Measurements from ENCODE around the gene MAP1B. TPM values are rescaled to one million over a fixed set of nuclear protein-coding genes. Genes with fewer than 3 reads are reported as not detected.

Gene MAP1B
- total and polyA plus RNA-seq, 10 of the 15 experiments (the other 5 are each of a cell fraction or from before 2014, with no cell fraction given), result 0.02 to 0.81 (median 0.06) TPM; not detected in 1

DNA sequence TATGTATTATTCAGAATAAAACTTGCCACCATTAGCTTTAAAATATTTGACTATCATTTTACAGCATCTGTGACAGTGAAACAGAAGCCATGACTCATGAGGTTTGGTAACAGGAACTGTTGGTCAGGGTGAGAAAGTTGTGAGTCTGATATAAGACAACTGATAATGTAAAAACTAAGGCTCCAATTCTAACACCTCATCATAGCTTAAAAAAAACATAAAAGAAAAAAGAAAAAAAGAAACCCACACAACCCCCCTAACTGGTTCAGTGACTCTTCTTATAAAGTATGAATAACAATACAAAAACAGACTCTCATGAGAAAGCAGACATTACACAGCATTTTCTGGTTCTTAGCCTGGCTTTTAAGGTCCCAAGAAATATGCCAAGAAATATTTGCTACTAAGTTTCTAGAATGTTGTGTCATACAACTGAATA lies 127.0 kb downstream of the MAP1B start (continued):
- TF ChIP-seq PRDM15 (CRISPR knock-in tag; IDR thresholded peaks at IDR 0.05) (no peak), PKNOX1 (IDR thresholded peaks at IDR 0.05) (no peak), NFYA (IDR thresholded peaks at IDR 0.05; ENCODE audit: borderline replicate concordance, low read depth, low read length) (no peak), NR2F1 (conservative IDR thresholded peaks at IDR 0.05) (no peak; the same call in 1 of the 2 replicates), USF1 (IDR thresholded peaks at IDR 0.05; ENCODE audit: borderline replicate concordance, extremely low read length, insufficient read depth, low read depth, low read length) (no peak), MEF2A (IDR thresholded peaks at IDR 0.05; ENCODE audit: insufficient read depth, low read depth, low read length) (no peak), MTA2 (IDR thresholded peaks at IDR 0.05; ENCODE audit: low read depth) (peak; percentile 92), SMARCA5 (IDR thresholded peaks at IDR 0.05) (no peak), MYC (IDR thresholded peaks at IDR 0.05; ENCODE audit: insufficient read depth, insufficient read length, insufficient replicate concordance, low read length, severe bottlenecking) (no peak), CEBPB (IDR thresholded peaks at IDR 0.05; ENCODE audit: borderline replicate concordance in 1 of 2, low read depth in 2 of 2, low read length in 2 of 2) (no peak), JUND (IDR thresholded peaks at IDR 0.05; ENCODE audit: low read depth, low read length) (peak; percentile 10; the same call in 1 of the 2 replicates), LARP7 (IDR thresholded peaks at IDR 0.05) (no peak), ZZZ3 (IDR thresholded peaks at IDR 0.05; ENCODE audit: control insufficient read depth, insufficient read length, low read depth) (no peak), E2F4 (IDR thresholded peaks at IDR 0.05; ENCODE audit: low read depth, low read length) (no peak), SREBF2 (IDR thresholded peaks at IDR 0.05; ENCODE audit: low read length) (no peak), PAX8 (IDR thresholded peaks at IDR 0.05) (no peak), BRCA1 (IDR thresholded peaks at IDR 0.05; ENCODE audit: low read depth, low read length) (no peak), ZNF384 (IDR thresholded peaks at IDR 0.05; ENCODE audit: borderline replicate concordance, low read depth, low read length) (peak; percentile 93), POLR2A (IDR thresholded peaks at IDR 0.05; ENCODE audit: low read depth, low read length) (no peak), SP1 (IDR thresholded peaks at IDR 0.05; ENCODE audit: low read depth, low read length) (no peak), MXI1 (IDR thresholded peaks at IDR 0.05; ENCODE audit: low read depth, low read length) (no peak)
- TF ChIP-seq, protein P1, sequence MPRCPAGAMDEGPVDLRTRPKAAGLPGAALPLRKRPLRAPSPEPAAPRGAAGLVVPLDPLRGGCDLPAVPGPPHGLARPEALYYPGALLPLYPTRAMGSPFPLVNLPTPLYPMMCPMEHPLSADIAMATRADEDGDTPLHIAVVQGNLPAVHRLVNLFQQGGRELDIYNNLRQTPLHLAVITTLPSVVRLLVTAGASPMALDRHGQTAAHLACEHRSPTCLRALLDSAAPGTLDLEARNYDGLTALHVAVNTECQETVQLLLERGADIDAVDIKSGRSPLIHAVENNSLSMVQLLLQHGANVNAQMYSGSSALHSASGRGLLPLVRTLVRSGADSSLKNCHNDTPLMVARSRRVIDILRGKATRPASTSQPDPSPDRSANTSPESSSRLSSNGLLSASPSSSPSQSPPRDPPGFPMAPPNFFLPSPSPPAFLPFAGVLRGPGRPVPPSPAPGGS (IDR thresholded peaks at IDR 0.05; ENCODE audit: borderline replicate concordance, insufficient read depth, low read depth, low read length, poor library complexity, severe bottlenecking), result no peak
- TF ChIP-seq, protein P2, sequence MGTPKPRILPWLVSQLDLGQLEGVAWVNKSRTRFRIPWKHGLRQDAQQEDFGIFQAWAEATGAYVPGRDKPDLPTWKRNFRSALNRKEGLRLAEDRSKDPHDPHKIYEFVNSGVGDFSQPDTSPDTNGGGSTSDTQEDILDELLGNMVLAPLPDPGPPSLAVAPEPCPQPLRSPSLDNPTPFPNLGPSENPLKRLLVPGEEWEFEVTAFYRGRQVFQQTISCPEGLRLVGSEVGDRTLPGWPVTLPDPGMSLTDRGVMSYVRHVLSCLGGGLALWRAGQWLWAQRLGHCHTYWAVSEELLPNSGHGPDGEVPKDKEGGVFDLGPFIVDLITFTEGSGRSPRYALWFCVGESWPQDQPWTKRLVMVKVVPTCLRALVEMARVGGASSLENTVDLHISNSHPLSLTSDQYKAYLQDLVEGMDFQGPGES (IDR thresholded peaks at IDR 0.05), result no peak

All from GM12878 (cell line).